HG03378 (cell line): ENCODE measurements around the gene AKR1B1.

Source experiments
- ATAC-seq: cut with Tn5 transposase; IDR thresholded peaks from one replicate; pipeline ENCODE4 v1.9.1; 2021; ENCODE audit warnings: mild to moderate bottlenecking, moderate library complexity; ENCODE audit not compliant: unreplicated experiment

Gene AKR1B1

GRCh38 chr7:134420424-134421125 lies 38.3 kb downstream of the AKR1B1 start:
- ATAC-seq = no peak

- ATAC-seq = no peak
Measured at GRCh38 chr7:134419875-134420274, 39.0 kb downstream of the AKR1B1 start.

- no peak for ATAC-seq
Measured at GRCh38 chr7:134419085-134419484, 39.8 kb downstream of the AKR1B1 start.

GRCh38 chr7:134415700-134416099 lies 43.2 kb downstream of the AKR1B1 start:
- no peak for ATAC-seq

- ATAC-seq = no peak
Measured at GRCh38 chr7:134414109-134414508, 44.8 kb downstream of the AKR1B1 start.

GRCh38 chr7:134407311-134407710 lies 51.6 kb downstream of the AKR1B1 start:
- ATAC-seq = no peak

- no peak for ATAC-seq
Measured at GRCh38 chr7:134406431-134406830, 52.5 kb downstream of the AKR1B1 start.

GRCh38 chr7:134405299-134405698 lies 53.6 kb downstream of the AKR1B1 start:
- ATAC-seq = no peak

- no peak for ATAC-seq
Measured at GRCh38 chr7:134403062-134403461, 55.8 kb downstream of the AKR1B1 start.

- no peak for ATAC-seq
Measured at GRCh38 chr7:134400859-134401258, 58.0 kb downstream of the AKR1B1 start.

GRCh38 chr7:134396031-134396430 lies 62.9 kb downstream of the AKR1B1 start:
- no peak for ATAC-seq

- ATAC-seq = no peak
Measured at GRCh38 chr7:134395604-134396003, 63.3 kb downstream of the AKR1B1 start.

GRCh38 chr7:134394056-134394455 lies 64.8 kb downstream of the AKR1B1 start:
- ATAC-seq = no peak
